H9 (cell line): Measurements from ENCODE around the gene BOD1L1. TPM values are rescaled to one million over a fixed set of nuclear protein-coding genes. Genes with fewer than 3 reads are reported as not detected.

ENCODE experiments used
- DNase-seq: peaks from one replicate; pipeline ENCODE4 v3.0.0-alpha.2; 2017
- H2AFZ ChIP-seq: one replicate; pipeline ENCODE4 v1.6.1; 2013; ENCODE audit warnings: mild to moderate bottlenecking, low read length, control low read depth, moderate library complexity
- H2AK5ac ChIP-seq: 2 replicates; pipeline ENCODE4 v1.6.1; 2013; ENCODE audit warnings: low read length, control low read depth, mixed read lengths; ENCODE audit not compliant: insufficient read length
- H2BK120ac ChIP-seq: one replicate; pipeline ENCODE4 v1.6.1; 2013; ENCODE audit warnings: low read depth, mild to moderate bottlenecking, low read length, control low read depth, inconsistent platforms; ENCODE audit not compliant: poor library complexity, severe bottlenecking
- H2BK12ac ChIP-seq: 2 replicates; pipeline ENCODE4 v1.6.1; 2013; ENCODE audit warnings: low read length, control low read depth, mixed read lengths, low read depth; ENCODE audit not compliant: insufficient read length
- H2BK15ac ChIP-seq: 2 replicates; pipeline ENCODE4 v1.6.1; 2013; ENCODE audit warnings: low read depth, low read length, control low read depth
- H2BK20ac ChIP-seq: one replicate; pipeline ENCODE4 v1.6.1; 2013; ENCODE audit warnings: low read depth, mild to moderate bottlenecking, low read length, control low read depth, inconsistent platforms; ENCODE audit not compliant: poor library complexity, severe bottlenecking
- H2BK5ac ChIP-seq: 2 replicates; pipeline ENCODE4 v1.6.1; 2013; ENCODE audit warnings: low read length, control low read depth, mixed read lengths; ENCODE audit not compliant: insufficient read length
- H3K14ac ChIP-seq: 2 replicates; pipeline ENCODE4 v1.6.1; 2013; ENCODE audit warnings: low read length, control low read depth; ENCODE audit not compliant: insufficient read depth
- H3K18ac ChIP-seq: 2 replicates; pipeline ENCODE4 v1.6.1; 2013; ENCODE audit warnings: low read depth, mild to moderate bottlenecking, mixed read lengths, low read length, control low read depth; ENCODE audit not compliant: insufficient read length
- H3K23ac ChIP-seq: 2 replicates; pipeline ENCODE4 v1.6.1; 2013; ENCODE audit warnings: low read length, control low read depth, mixed read lengths, low read depth; ENCODE audit not compliant: insufficient read length
- H3K23me2 ChIP-seq: 2 replicates; pipeline ENCODE4 v1.6.1; 2013; ENCODE audit warnings: low read depth, mild to moderate bottlenecking, mixed read lengths, low read length, control low read depth; ENCODE audit not compliant: insufficient read length, poor library complexity, severe bottlenecking
- H3K27ac ChIP-seq: 2 replicates; pipeline ENCODE4 v1.5.1; 2013; ENCODE audit warnings: low read length, control low read depth, mixed read lengths, low read depth; ENCODE audit not compliant: insufficient read length
- H3K27me3 ChIP-seq: 2 replicates; pipeline ENCODE4 v1.6.1; 2013; ENCODE audit warnings: low read length, control low read depth, inconsistent platforms; ENCODE audit not compliant: insufficient read depth
- H3K4ac ChIP-seq: 2 replicates; pipeline ENCODE4 v1.6.1; 2013; ENCODE audit warnings: low read depth, mild to moderate bottlenecking, control low read depth, inconsistent platforms, low read length, moderate library complexity
- H3K4me1 ChIP-seq: 2 replicates; pipeline ENCODE4 v1.6.1; 2013; ENCODE audit warnings: low read length, control low read depth, inconsistent platforms; ENCODE audit not compliant: insufficient read depth
- H3K4me2 ChIP-seq: 2 replicates; pipeline ENCODE4 v1.6.1; 2013; ENCODE audit warnings: low read length, control low read depth, mixed read lengths; ENCODE audit not compliant: insufficient read length, insufficient read depth
- H3K56ac ChIP-seq: 2 replicates; pipeline ENCODE4 v1.6.1; 2013; ENCODE audit warnings: low read depth, mild to moderate bottlenecking, mixed read lengths, low read length, control low read depth; ENCODE audit not compliant: insufficient read length
- H3K79me1 ChIP-seq: 2 replicates; pipeline ENCODE4 v1.6.1; 2013; ENCODE audit warnings: low read depth, mild to moderate bottlenecking, moderate library complexity, low read length, control low read depth, inconsistent platforms; ENCODE audit not compliant: insufficient read depth, poor library complexity, severe bottlenecking
- H3K79me2 ChIP-seq: 2 replicates; pipeline ENCODE4 v1.6.1; 2013; ENCODE audit warnings: low read length, control low read depth, inconsistent platforms; ENCODE audit not compliant: insufficient read depth
- H3K9ac ChIP-seq: 2 replicates; pipeline ENCODE4 v1.6.1; 2013; ENCODE audit warnings: low read length, control low read depth, mixed read lengths; ENCODE audit not compliant: insufficient read length; ENCODE audit errors: extremely low read depth
- H3K9me3 ChIP-seq: one replicate; pipeline ENCODE4 v1.6.1; 2013; ENCODE audit warnings: low read depth, low read length, inconsistent platforms; ENCODE audit not compliant: control insufficient read depth
- H3T11ph ChIP-seq: one replicate; pipeline ENCODE4 v1.6.1; 2013; ENCODE audit warnings: mild to moderate bottlenecking, low read length, control low read depth, inconsistent platforms
- H4K20me1 ChIP-seq: one replicate; pipeline ENCODE4 v1.6.1; 2013; ENCODE audit not compliant: control insufficient read depth, insufficient read length, insufficient read depth
- H4K5ac ChIP-seq: 2 replicates; pipeline ENCODE4 v1.6.1; 2013; ENCODE audit warnings: low read depth, mild to moderate bottlenecking, mixed read lengths, low read length, control low read depth; ENCODE audit not compliant: insufficient read length
- H4K8ac ChIP-seq: replicated peaks from 2 replicates; pipeline ENCODE4 v1.6.1; 2013; ENCODE audit warnings: low read length, control low read depth, mixed read lengths, low read depth; ENCODE audit not compliant: insufficient read length
- H4K91ac ChIP-seq: 2 replicates; pipeline ENCODE4 v1.6.1; 2013; ENCODE audit warnings: low read depth, mild to moderate bottlenecking, moderate library complexity, mixed read lengths, low read length, control low read depth; ENCODE audit not compliant: insufficient read length
- H3K27ac Mint-ChIP-seq, 3 experiments: 2 replicates in 2 of 3; 3 replicates in 1 of 3; pipeline ENCODE4 v1.8.0; 2020 to 2021; ENCODE audit warnings: mixed read lengths in 3 of 3, mild to moderate bottlenecking in 1 of 3, moderate library complexity in 1 of 3
- H3K27me3 Mint-ChIP-seq: 2 replicates; pipeline ENCODE4 v1.8.0; 2021; ENCODE audit warnings: low read depth, mild to moderate bottlenecking, moderate library complexity, mixed read lengths
- H3K36me3 Mint-ChIP-seq, 3 experiments: 2 replicates in 2 of 3; 3 replicates in 1 of 3; pipeline ENCODE4 v1.8.0; 2020 to 2021; ENCODE audit warnings: low read depth in 3 of 3, mixed read lengths in 3 of 3; ENCODE audit not compliant: insufficient read depth in 1 of 3
- H3K4me1 Mint-ChIP-seq, 2 experiments: 2 replicates each; pipeline ENCODE4 v1.8.0; 2020; ENCODE audit warnings: mixed read lengths in 2 of 2
- H3K4me3 Mint-ChIP-seq, 2 experiments: 2 replicates in 1 of 2; 3 replicates in 1 of 2; pipeline ENCODE4 v1.8.0; 2020 to 2021; ENCODE audit warnings: mild to moderate bottlenecking in 2 of 2, mixed read lengths in 2 of 2, moderate library complexity in 1 of 2
- H3K9me3 Mint-ChIP-seq, 2 experiments: 2 replicates in 1 of 2; 3 replicates in 1 of 2; pipeline ENCODE4 v1.8.0; 2020; ENCODE audit warnings: mild to moderate bottlenecking in 2 of 2, mixed read lengths in 2 of 2, moderate library complexity in 1 of 2
- CTCF ChIP-seq: fragments of 200-600 bp; sonication (generic); conservative IDR thresholded peaks from 3 replicates; pipeline ENCODE4 v1.8.0; 2021; ENCODE audit warnings: antibody characterized with exemption, mild to moderate bottlenecking
- WGBS: extraction: QIAGEN DNeasy Blood & Tissue Kit; methylation state at CpG from one replicate; pipeline ENCODE4 v1.1.7; 2013; ENCODE audit warnings: missing lambda C conversion rate, low lambda C conversion rate, mixed read lengths; ENCODE audit not compliant: insufficient read length; ENCODE audit errors: extremely low coverage; 5-methylcytosine and 5-hydroxymethylcytosine counted together
- total RNA-seq: library from RNA; stranded (reverse); gene quantifications from 2 replicates; pipeline ENCODE4 v1.2.1, GENCODE V29; 2021

The BOD1L1 gene
- total RNA-seq, 1 experiment from 2014 or later, result 37.8 TPM

- no peak overlapping the region for H3K27ac Mint-ChIP-seq
Observed at GRCh38 chr4:13612569-13612968, 15.0 kb downstream of the BOD1L1 start.

More at GRCh38 chr4:13612569-13612968, 15.0 kb downstream of the BOD1L1 start:
- Histone ChIP-seq H3K79me1 (no peaks in the 10 kb centered on the region), H3K79me2 (no peaks in the 10 kb centered on the region), H3T11ph (no peak overlapping the region), H3K23ac (no peak overlapping the region), H3K23me2 (no peaks in the 10 kb centered on the region), H4K5ac (no peak overlapping the region), H4K8ac (no peak overlapping the region), H4K91ac (no peak overlapping the region), H3K4ac (no peak overlapping the region), H2AK5ac (no peak overlapping the region), H4K20me1 (no peaks in the 10 kb centered on the region), H3K27ac (no peak overlapping the region), H3K14ac (no peak overlapping the region), H3K4me2 (no peak overlapping the region), H3K9me3 (no peaks in the 10 kb centered on the region), H2BK5ac (no peak overlapping the region), H2BK20ac (no peak overlapping the region), H3K4me1 (no peaks in the 10 kb centered on the region), H3K56ac (no peak overlapping the region), H3K18ac (no peak overlapping the region), H3K9ac (no peak overlapping the region), H2BK120ac (no peak overlapping the region), H3K27me3 (no peaks in the 10 kb centered on the region), H2BK12ac (no peak overlapping the region), H2BK15ac (no peak overlapping the region), H2AFZ (no peak overlapping the region)
- H3K4me3 Mint-ChIP-seq, result no peak overlapping the region
- H3K27me3 Mint-ChIP-seq, result peaks cover 2% of the 10 kb centered on the region; the same call in 1 of the 2 replicates
- no peaks in the 10 kb centered on the region for H3K4me1 Mint-ChIP-seq
- DNase-seq, result no peak
- TF ChIP-seq CTCF, result peak; percentile 38; the same call in 2 of the 3 replicates
- H3K9me3 Mint-ChIP-seq, result no peaks in the 10 kb centered on the region
- no CpG with 5 or more reads among the region's 4 CpGs for WGBS
- H3K36me3 Mint-ChIP-seq, result peaks cover 9 to 70% (median 61%) of the 10 kb centered on the region in 3 experiments; a peak in 6 of 7 replicates
